HepG2 (cell line): Measurements from ENCODE around the gene SERPINE2. TPM values are rescaled to one million over a fixed set of nuclear protein-coding genes. Genes with fewer than 3 reads are reported as not detected.

Experiments used
- AKNA ChIP-seq: sonication (generic); formaldehyde crosslinking; IDR thresholded peaks from 2 replicates; pipeline ENCODE4 v1.4.0; 2020; ENCODE audit warnings: missing genetic modification reagents, borderline replicate concordance
- E2F1 ChIP-seq: sonication (generic); formaldehyde crosslinking; IDR thresholded peaks from 2 replicates; pipeline ENCODE4 v1.5.0; 2020; ENCODE audit warnings: missing genetic modification reagents
- JDP2 ChIP-seq: sonication (generic); formaldehyde crosslinking; IDR thresholded peaks from 2 replicates; pipeline ENCODE4 v1.8.1; 2022; ENCODE audit warnings: missing genetic modification reagents, borderline replicate concordance
- JUN ChIP-seq: sonication (generic); formaldehyde crosslinking; IDR thresholded peaks from 2 replicates; pipeline ENCODE4 v1.4.0; 2020; ENCODE audit warnings: mild to moderate bottlenecking, missing genetic modification reagents
- LRRFIP1 ChIP-seq: sonication (generic); formaldehyde crosslinking; conservative IDR thresholded peaks from 2 replicates; pipeline ENCODE4 v1.4.0; 2020; ENCODE audit warnings: missing genetic modification reagents
- MTA3 ChIP-seq: sonication (generic); formaldehyde crosslinking; IDR thresholded peaks from 2 replicates; pipeline ENCODE4 v1.4.0; 2020; ENCODE audit warnings: missing genetic modification reagents
- NAIF1 ChIP-seq: sonication (generic); formaldehyde crosslinking; IDR thresholded peaks from 2 replicates; pipeline ENCODE4 v1.5.0; 2020; ENCODE audit warnings: mild to moderate bottlenecking, missing genetic modification reagents, borderline replicate concordance
- PCBP2 ChIP-seq: fragments of 200-400 bp; formaldehyde crosslinking; optimal IDR thresholded peaks from 2 replicates; pipeline ENCODE3; 2018; ENCODE audit warnings: low read length, low read depth; ENCODE audit not compliant: poor library complexity, severe bottlenecking
- TBX2 ChIP-seq: sonication (generic); formaldehyde crosslinking; IDR thresholded peaks from 2 replicates; pipeline ENCODE4 v1.5.0; 2020; ENCODE audit warnings: missing genetic modification reagents, mild to moderate bottlenecking, borderline replicate concordance
- TCF12 ChIP-seq, 2 experiments: fragments of 450-650 bp in 1 of 2; sonication (generic) in 1 of 2; formaldehyde crosslinking in 1 of 2; IDR thresholded peaks; 2 replicates each; pipeline versions ENCODE4 v1.6.1 to v1.8.0; 2017 to 2022; ENCODE audit warnings: antibody characterized with exemption in 1 of 2, mild to moderate bottlenecking in 1 of 2, missing genetic modification reagents in 1 of 2, moderate library complexity in 1 of 2
- TFDP1 ChIP-seq: IDR thresholded peaks from 2 replicates; pipeline ENCODE4 v1.6.1; 2016; ENCODE audit warnings: missing compliant biosample characterization, missing genetic modification reagents, borderline replicate concordance
- ZEB1 ChIP-seq: IDR thresholded peaks from 2 replicates; pipeline ENCODE4 v1.6.1; 2012; ENCODE audit warnings: mild to moderate bottlenecking, low read depth, inconsistent platforms; ENCODE audit not compliant: insufficient replicate concordance
- ZNF510 ChIP-seq: sonication (generic); formaldehyde crosslinking; IDR thresholded peaks from 2 replicates; pipeline ENCODE4 v1.4.0; 2020; ENCODE audit warnings: low read depth, mild to moderate bottlenecking, missing genetic modification reagents
- ZNF580 ChIP-seq: IDR thresholded peaks from 2 replicates; pipeline ENCODE4 v1.6.1; 2016; ENCODE audit warnings: low read depth, borderline replicate concordance
- ZNF749 ChIP-seq: sonication (generic); formaldehyde crosslinking; IDR thresholded peaks from 2 replicates; pipeline ENCODE4 v1.8.0; 2022; ENCODE audit warnings: mild to moderate bottlenecking, missing genetic modification reagents, moderate library complexity, borderline replicate concordance
- ZNF772 ChIP-seq: sonication (generic); formaldehyde crosslinking; IDR thresholded peaks from 2 replicates; pipeline ENCODE4 v1.5.0; 2020; ENCODE audit warnings: mild to moderate bottlenecking, missing genetic modification reagents
- ZZZ3 ChIP-seq: sonication (generic); formaldehyde crosslinking; IDR thresholded peaks from 2 replicates; pipeline ENCODE4 v1.4.0; 2020; ENCODE audit warnings: missing genetic modification reagents, mild to moderate bottlenecking, borderline replicate concordance
- polyA plus RNA-seq, 8 experiments: library from polyadenylated mRNA; depleted of rRNA in 3 of 8; stranded (reverse) in 7 of 8; unstranded in 1 of 8; fragments of >200 nt; fragmentation: Illumina TruSeq in 4 of 8; extraction: Trizol in 4 of 8; gene quantifications; 2 replicates each; pipeline versions ENCODE4 v1.2.1 to v1.2.3, GENCODE V29; 2011 to 2016; ENCODE audit warnings: low read depth in 4 of 8, missing spikeins in 1 of 8, mixed read lengths in 1 of 8; ENCODE audit not compliant: insufficient read depth in 1 of 8
- total RNA-seq, 5 experiments: library from RNA; depleted of rRNA; stranded (reverse); fragments of >200 nt; fragmentation: Illumina TruSeq; extraction: Trizol; gene quantifications; 2 replicates each; pipeline ENCODE4 v1.2.3, GENCODE V29; 2016; ENCODE audit warnings: low read depth in 1 of 5

The SERPINE2 gene
- total and polyA plus RNA-seq, 2 of the 13 experiments (the other 11 are each of a cell fraction or from before 2014, with no cell fraction given) = 7.9 to 18.1 TPM

GRCh38 chr2:223957092-223957851 lies 81.8 kb downstream of the SERPINE2 start, which contains the start of gene MRPL44 (continued):
- TF ChIP-seq NAIF1 (CRISPR knock-in tag) = peak; percentile 98
- peak; percentile 89 for TF ChIP-seq JUN (CRISPR knock-in tag)
- peak; percentile 97 for TF ChIP-seq TBX2
- TF ChIP-seq TCF12 (IDR thresholded peaks at IDR 0.05) = no peak
- peak; percentile 98 for TF ChIP-seq TCF12 (CRISPR knock-in tag; IDR thresholded peaks at IDR 0.05)
- no peak; the same call in 1 of the 2 replicates for TF ChIP-seq JDP2 (CRISPR knock-in tag)
- TF ChIP-seq PCBP2 = peak; percentile 57
- TF ChIP-seq ZNF749 (CRISPR knock-in tag) = peak; percentile 78; the same call in 1 of the 2 replicates
- TF ChIP-seq ZNF510 = peak; percentile 99
- TF ChIP-seq ZNF580 (CRISPR knock-in tag) = peak; percentile 99
- TF ChIP-seq LRRFIP1 = peak; percentile 27; the same call in 1 of the 2 replicates
- 0 out of 2 replicates have a peak, but pooled peaks have one; percentile 65 for TF ChIP-seq TFDP1 (CRISPR knock-in tag)
- peak; percentile 56; the same call in 1 of the 2 replicates for TF ChIP-seq E2F1 (CRISPR knock-in tag)
- TF ChIP-seq MTA3 = no peak
- peak; percentile 97; the same call in 1 of the 2 replicates for TF ChIP-seq ZZZ3 (CRISPR knock-in tag)
- TF ChIP-seq ZNF772 (CRISPR knock-in tag) = peak; percentile 99
- no peak; the same call in 1 of the 2 replicates for TF ChIP-seq AKNA
- peak; percentile 94 for TF ChIP-seq ZEB1
